GM23338 (cell line): ENCODE measurements around the gene SLC34A3. TPM values are rescaled to one million over a fixed set of nuclear protein-coding genes. Genes with fewer than 3 reads are reported as not detected.
A peak's percentile ranks its signal among the peaks of the same experiment; 100 is the strongest.

Source experiments
- ATAC-seq: fragments of 200-7000 bp; cut with Tn5 transposase; 3 replicates; pipeline ENCODE4 v1.9.1; 2020
- DNase-seq: peaks from one replicate; pipeline ENCODE4 v3.0.0-alpha.2; 2015; ENCODE audit warnings: low spot score
- H2AFZ ChIP-seq: fragments of 200-600 bp; sonication (generic); 2 replicates; pipeline ENCODE4 v1.8.0; 2016; ENCODE audit warnings: antibody characterized with exemption, mild to moderate bottlenecking, moderate library complexity
- H3F3A ChIP-seq: fragments of 200-600 bp; sonication (generic); replicated peaks from 2 replicates; pipeline ENCODE4 v1.8.0; 2017; ENCODE audit warnings: antibody characterized with exemption, mixed run types, low read depth
- H3K27ac ChIP-seq: fragments of 200-600 bp; sonication (generic); 2 replicates; pipeline ENCODE4 v1.6.1; 2016; ENCODE audit warnings: low read depth
- H3K27me3 ChIP-seq: fragments of 200-600 bp; sonication (generic); 2 replicates; pipeline ENCODE4 v1.8.0; 2016; ENCODE audit warnings: mild to moderate bottlenecking, mixed run types, moderate library complexity; ENCODE audit not compliant: insufficient read depth
- H3K36me3 ChIP-seq: fragments of 200-600 bp; sonication (generic); 2 replicates; pipeline ENCODE4 v1.8.0; 2016; ENCODE audit warnings: mild to moderate bottlenecking; ENCODE audit not compliant: insufficient read depth
- H3K4me1 ChIP-seq: fragments of 200-600 bp; sonication (generic); 2 replicates; pipeline ENCODE4 v1.8.0; 2016; ENCODE audit warnings: mild to moderate bottlenecking, moderate library complexity; ENCODE audit not compliant: insufficient read depth
- H3K4me2 ChIP-seq: fragments of 200-600 bp; sonication (generic); 2 replicates; pipeline ENCODE4 v1.7.1; 2017; ENCODE audit warnings: mixed run types
- H3K4me3 ChIP-seq: fragments of 200-600 bp; sonication (generic); 2 replicates; pipeline ENCODE4 v1.6.1; 2016; ENCODE audit warnings: mixed run types
- H3K79me2 ChIP-seq: fragments of 200-600 bp; sonication (generic); replicated peaks from 2 replicates; pipeline ENCODE4 v1.8.0; 2017; ENCODE audit warnings: mild to moderate bottlenecking; ENCODE audit not compliant: insufficient read depth
- H3K9me2 ChIP-seq: fragments of 200-600 bp; sonication (generic); 2 replicates; pipeline ENCODE4 v1.8.0; 2017; ENCODE audit not compliant: insufficient read depth
- H4K20me1 ChIP-seq: fragments of 200-600 bp; sonication (generic); replicated peaks from 2 replicates; pipeline ENCODE4 v1.8.0; 2017; ENCODE audit warnings: mild to moderate bottlenecking; ENCODE audit not compliant: insufficient read depth
- H3K27ac Mint-ChIP-seq: 2 replicates; pipeline ENCODE4 v1.8.0; 2020; ENCODE audit warnings: inconsistent platforms, mild to moderate bottlenecking, moderate library complexity, mixed read lengths
- H3K27me3 Mint-ChIP-seq: 3 replicates; pipeline ENCODE4 v1.8.0; 2022; ENCODE audit warnings: low read depth, mild to moderate bottlenecking, moderate library complexity, mixed read lengths, inconsistent platforms; ENCODE audit not compliant: insufficient read depth, poor library complexity
- H3K36me3 Mint-ChIP-seq: 3 replicates; pipeline ENCODE4 v1.8.0; 2021; ENCODE audit warnings: low read depth, mild to moderate bottlenecking, inconsistent platforms, moderate library complexity, mixed read lengths
- H3K4me1 Mint-ChIP-seq: 3 replicates; pipeline ENCODE4 v1.8.0; 2020; ENCODE audit warnings: mild to moderate bottlenecking, inconsistent platforms, mixed read lengths
- H3K4me3 Mint-ChIP-seq: 3 replicates; pipeline ENCODE4 v1.8.0; 2021; ENCODE audit warnings: moderate library complexity, mild to moderate bottlenecking, inconsistent platforms, mixed read lengths
- H3K9me3 Mint-ChIP-seq: 3 replicates; pipeline ENCODE4 v1.8.0; 2020; ENCODE audit warnings: moderate library complexity, mild to moderate bottlenecking, inconsistent platforms, mixed read lengths
- CREB1 ChIP-seq: fragments of 250-450 bp; sonication (Bioruptor Pico); IDR thresholded peaks from 2 replicates; pipeline ENCODE4 v1.5.0; 2020; ENCODE audit warnings: low read depth, mild to moderate bottlenecking, moderate library complexity
- EZH2 ChIP-seq: fragments of 200-600 bp; sonication (generic); IDR thresholded peaks from one replicate; pipeline ENCODE4 v1.8.0; 2017; ENCODE audit warnings: antibody characterized with exemption, mild to moderate bottlenecking, low read depth; ENCODE audit not compliant: unreplicated experiment
- EZH2phosphoT487 ChIP-seq: fragments of 200-600 bp; sonication (generic); IDR thresholded peaks from one replicate; pipeline ENCODE4 v1.8.1; 2018; ENCODE audit warnings: antibody characterized with exemption; ENCODE audit not compliant: unreplicated experiment
- JUNB ChIP-seq: IDR thresholded peaks from one replicate; pipeline ENCODE4 v1.6.1; 2016; ENCODE audit warnings: antibody characterized with exemption; ENCODE audit not compliant: unreplicated experiment
- NANOG ChIP-seq: IDR thresholded peaks from 2 replicates; pipeline ENCODE4 v1.6.1; 2016; ENCODE audit warnings: antibody characterized with exemption, borderline replicate concordance
- POLR2AphosphoS5 ChIP-seq: IDR thresholded peaks from 2 replicates; pipeline ENCODE4 v1.6.1; 2016; ENCODE audit warnings: antibody characterized with exemption, low read depth
- STAT1 ChIP-seq: IDR thresholded peaks from one replicate; pipeline ENCODE4 v1.6.1; 2016; ENCODE audit warnings: antibody characterized with exemption; ENCODE audit not compliant: unreplicated experiment
- ZNF114 ChIP-seq: fragments of 250-450 bp; sonication (Bioruptor Pico); IDR thresholded peaks from 2 replicates; pipeline ENCODE4 v1.5.0; 2020; ENCODE audit warnings: mild to moderate bottlenecking, moderate library complexity
- ZNF331 ChIP-seq: fragments of 250-450 bp; sonication (Bioruptor Pico); IDR thresholded peaks from 2 replicates; pipeline ENCODE4 v1.5.0; 2020; ENCODE audit warnings: low read depth, mild to moderate bottlenecking, moderate library complexity
- polyA plus RNA-seq: library from polyadenylated mRNA; unstranded; fragments of >200 nt; fragmentation: Nextera tagmentation; extraction: Ambion mirVana; gene quantifications from 2 replicates; pipeline ENCODE4 v1.2.1, GENCODE V29; 2016
- total RNA-seq: library from RNA; depleted of rRNA; stranded (reverse); fragments of >200 nt; shearing (Covaris generic); gene quantifications from 2 replicates; pipeline ENCODE4 v1.2.3, GENCODE V29; 2014
- TF ChIP-seq, protein P1 (sequence below): fragments of 250-450 bp; sonication (Bioruptor Pico); IDR thresholded peaks from 2 replicates; pipeline ENCODE4 v1.5.0; 2020; ENCODE audit warnings: mild to moderate bottlenecking, moderate library complexity
- TF ChIP-seq, protein P2 (sequence below), 2 experiments: fragments of 200-600 bp in 1 of 2; sonication (generic) in 1 of 2; conservative IDR thresholded peaks; 2 replicates each; pipeline versions ENCODE4 v1.5.1 to v1.6.1; 2016 to 2017; ENCODE audit warnings: antibody characterized with exemption in 2 of 2, low read depth in 2 of 2, mild to moderate bottlenecking in 2 of 2, moderate library complexity in 1 of 2
- TF ChIP-seq, protein P3 (sequence below): IDR thresholded peaks from 2 replicates; pipeline ENCODE4 v1.6.1; 2016; ENCODE audit warnings: antibody characterized with exemption
- TF ChIP-seq, protein P4 (sequence below): IDR thresholded peaks from one replicate; pipeline ENCODE4 v1.6.1; 2018; ENCODE audit warnings: antibody characterized with exemption; ENCODE audit not compliant: unreplicated experiment

Gene SLC34A3
- total and polyA plus RNA-seq, 2 experiments from 2014 or later = not detected

DNA sequence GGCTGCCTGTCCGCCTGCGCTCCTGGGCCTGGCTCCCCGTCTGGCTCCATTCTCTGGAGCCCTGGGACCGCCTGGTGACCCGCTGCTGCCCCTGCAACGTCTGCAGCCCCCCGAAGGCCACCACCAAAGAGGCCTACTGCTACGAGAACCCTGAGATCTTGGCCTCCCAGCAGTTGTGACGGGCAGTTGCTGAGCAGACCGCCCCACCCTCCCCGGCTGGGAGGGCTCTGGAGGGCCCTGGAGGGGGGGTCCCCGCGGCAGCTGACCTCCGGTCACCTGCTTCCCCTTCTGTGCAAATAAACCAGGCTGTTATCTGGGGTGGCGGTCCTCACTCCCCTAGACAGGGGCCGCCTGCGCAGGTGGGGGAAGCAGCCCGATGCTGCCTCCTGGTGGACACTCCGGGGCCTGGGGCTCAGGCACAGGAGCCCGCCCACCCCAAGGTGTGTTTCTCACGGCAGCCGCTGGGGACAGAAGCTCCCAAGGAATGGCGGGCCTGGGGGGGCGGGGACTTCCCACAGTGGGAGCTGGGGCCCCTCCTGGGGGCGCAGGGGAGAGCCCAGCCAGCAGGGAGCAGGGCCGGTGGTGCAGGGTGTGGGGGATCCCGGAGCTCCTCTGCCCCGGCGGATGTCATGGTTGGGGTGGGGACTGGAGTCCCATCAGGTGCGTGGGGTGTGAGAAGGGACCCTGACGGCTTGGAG, 5.7 kb downstream of the SLC34A3 start:
- DNase-seq = peak; percentile 94
- Histone ChIP-seq H3K9me2 (no peaks in the 10 kb centered on the region), H3K4me2 (peak overlapping the region; percentile 68), H3K4me3 (peak overlapping the region; percentile 35; the same call in 1 of the 2 replicates), H3K27ac (no peak overlapping the region), H3K4me1 (peaks cover 13% of the 10 kb centered on the region; the same call in 1 of the 2 replicates), H4K20me1 (no peaks in the 10 kb centered on the region; the same call in 1 of the 2 replicates), H3F3A (0 out of 2 replicates have a peak, but pooled peaks cover 3% of the 10 kb centered on the region), H3K79me2 (peaks cover 15% of the 10 kb centered on the region), H2AFZ (no peak overlapping the region), H3K36me3 (no peaks in the 10 kb centered on the region), H3K27me3 (no peaks in the 10 kb centered on the region)
- Mint-ChIP-seq H3K4me1 (peaks cover 18% of the 10 kb centered on the region), H3K27me3 (peaks cover 10% of the 10 kb centered on the region), H3K27ac (no peak overlapping the region), H3K4me3 (no peak overlapping the region), H3K36me3 (peaks cover 7% of the 10 kb centered on the region), H3K9me3 (no peaks in the 10 kb centered on the region)
- ATAC-seq = peak; percentile 57
- TF ChIP-seq EZH2 (no peak), EZH2phosphoT487 (no peak), STAT1 (no peak), POLR2AphosphoS5 (peak; percentile 52), CREB1 (CRISPR knock-in tag) (no peak), ZNF114 (CRISPR knock-in tag) (no peak), ZNF331 (CRISPR knock-in tag) (no peak), NANOG (no peak), JUNB (no peak)
- TF ChIP-seq, protein P1, sequence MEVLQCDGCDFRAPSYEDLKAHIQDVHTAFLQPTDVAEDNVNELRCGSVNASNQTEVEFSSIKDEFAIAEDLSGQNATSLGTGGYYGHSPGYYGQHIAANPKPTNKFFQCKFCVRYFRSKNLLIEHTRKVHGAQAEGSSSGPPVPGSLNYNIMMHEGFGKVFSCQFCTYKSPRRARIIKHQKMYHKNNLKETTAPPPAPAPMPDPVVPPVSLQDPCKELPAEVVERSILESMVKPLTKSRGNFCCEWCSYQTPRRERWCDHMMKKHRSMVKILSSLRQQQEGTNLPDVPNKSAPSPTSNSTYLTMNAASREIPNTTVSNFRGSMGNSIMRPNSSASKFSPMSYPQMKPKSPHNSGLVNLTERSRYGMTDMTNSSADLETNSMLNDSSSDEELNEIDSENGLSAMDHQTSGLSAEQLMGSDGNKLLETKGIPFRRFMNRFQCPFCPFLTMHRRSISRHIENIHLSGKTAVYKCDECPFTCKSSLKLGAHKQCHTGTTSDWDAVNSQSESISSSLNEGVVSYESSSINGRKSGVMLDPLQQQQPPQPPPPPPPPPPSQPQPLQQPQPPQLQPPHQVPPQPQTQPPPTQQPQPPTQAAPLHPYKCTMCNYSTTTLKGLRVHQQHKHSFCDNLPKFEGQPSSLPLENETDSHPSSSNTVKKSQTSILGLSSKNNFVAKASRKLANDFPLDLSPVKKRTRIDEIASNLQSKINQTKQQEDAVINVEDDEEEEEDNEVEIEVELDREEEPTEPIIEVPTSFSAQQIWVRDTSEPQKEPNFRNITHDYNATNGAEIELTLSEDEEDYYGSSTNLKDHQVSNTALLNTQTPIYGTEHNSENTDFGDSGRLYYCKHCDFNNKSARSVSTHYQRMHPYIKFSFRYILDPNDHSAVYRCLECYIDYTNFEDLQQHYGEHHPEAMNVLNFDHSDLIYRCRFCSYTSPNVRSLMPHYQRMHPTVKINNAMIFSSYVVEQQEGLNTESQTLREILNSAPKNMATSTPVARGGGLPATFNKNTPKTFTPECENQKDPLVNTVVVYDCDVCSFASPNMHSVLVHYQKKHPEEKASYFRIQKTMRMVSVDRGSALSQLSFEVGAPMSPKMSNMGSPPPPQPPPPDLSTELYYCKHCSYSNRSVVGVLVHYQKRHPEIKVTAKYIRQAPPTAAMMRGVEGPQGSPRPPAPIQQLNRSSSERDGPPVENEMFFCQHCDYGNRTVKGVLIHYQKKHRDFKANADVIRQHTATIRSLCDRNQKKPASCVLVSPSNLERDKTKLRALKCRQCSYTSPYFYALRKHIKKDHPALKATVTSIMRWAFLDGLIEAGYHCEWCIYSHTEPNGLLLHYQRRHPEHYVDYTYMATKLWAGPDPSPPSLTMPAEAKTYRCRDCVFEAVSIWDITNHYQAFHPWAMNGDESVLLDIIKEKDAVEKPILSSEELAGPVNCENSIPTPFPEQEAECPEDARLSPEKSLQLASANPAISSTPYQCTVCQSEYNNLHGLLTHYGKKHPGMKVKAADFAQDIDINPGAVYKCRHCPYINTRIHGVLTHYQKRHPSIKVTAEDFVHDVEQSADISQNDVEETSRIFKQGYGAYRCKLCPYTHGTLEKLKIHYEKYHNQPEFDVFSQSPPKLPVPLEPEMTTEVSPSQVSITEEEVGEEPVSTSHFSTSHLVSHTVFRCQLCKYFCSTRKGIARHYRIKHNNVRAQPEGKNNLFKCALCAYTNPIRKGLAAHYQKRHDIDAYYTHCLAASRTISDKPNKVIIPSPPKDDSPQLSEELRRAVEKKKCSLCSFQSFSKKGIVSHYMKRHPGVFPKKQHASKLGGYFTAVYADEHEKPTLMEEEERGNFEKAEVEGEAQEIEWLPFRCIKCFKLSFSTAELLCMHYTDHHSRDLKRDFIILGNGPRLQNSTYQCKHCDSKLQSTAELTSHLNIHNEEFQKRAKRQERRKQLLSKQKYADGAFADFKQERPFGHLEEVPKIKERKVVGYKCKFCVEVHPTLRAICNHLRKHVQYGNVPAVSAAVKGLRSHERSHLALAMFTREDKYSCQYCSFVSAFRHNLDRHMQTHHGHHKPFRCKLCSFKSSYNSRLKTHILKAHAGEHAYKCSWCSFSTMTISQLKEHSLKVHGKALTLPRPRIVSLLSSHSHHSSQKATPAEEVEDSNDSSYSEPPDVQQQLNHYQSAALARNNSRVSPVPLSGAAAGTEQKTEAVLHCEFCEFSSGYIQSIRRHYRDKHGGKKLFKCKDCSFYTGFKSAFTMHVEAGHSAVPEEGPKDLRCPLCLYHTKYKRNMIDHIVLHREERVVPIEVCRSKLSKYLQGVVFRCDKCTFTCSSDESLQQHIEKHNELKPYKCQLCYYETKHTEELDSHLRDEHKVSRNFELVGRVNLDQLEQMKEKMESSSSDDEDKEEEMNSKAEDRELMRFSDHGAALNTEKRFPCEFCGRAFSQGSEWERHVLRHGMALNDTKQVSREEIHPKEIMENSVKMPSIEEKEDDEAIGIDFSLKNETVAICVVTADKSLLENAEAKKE (CRISPR knock-in tag) = no peak
- TF ChIP-seq, protein P2, sequence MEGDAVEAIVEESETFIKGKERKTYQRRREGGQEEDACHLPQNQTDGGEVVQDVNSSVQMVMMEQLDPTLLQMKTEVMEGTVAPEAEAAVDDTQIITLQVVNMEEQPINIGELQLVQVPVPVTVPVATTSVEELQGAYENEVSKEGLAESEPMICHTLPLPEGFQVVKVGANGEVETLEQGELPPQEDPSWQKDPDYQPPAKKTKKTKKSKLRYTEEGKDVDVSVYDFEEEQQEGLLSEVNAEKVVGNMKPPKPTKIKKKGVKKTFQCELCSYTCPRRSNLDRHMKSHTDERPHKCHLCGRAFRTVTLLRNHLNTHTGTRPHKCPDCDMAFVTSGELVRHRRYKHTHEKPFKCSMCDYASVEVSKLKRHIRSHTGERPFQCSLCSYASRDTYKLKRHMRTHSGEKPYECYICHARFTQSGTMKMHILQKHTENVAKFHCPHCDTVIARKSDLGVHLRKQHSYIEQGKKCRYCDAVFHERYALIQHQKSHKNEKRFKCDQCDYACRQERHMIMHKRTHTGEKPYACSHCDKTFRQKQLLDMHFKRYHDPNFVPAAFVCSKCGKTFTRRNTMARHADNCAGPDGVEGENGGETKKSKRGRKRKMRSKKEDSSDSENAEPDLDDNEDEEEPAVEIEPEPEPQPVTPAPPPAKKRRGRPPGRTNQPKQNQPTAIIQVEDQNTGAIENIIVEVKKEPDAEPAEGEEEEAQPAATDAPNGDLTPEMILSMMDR (conservative IDR thresholded peaks at IDR 0.05; ENCODE audit: low read depth in 2 of 2) = peak; percentile 91 to 95
- TF ChIP-seq, protein P3, sequence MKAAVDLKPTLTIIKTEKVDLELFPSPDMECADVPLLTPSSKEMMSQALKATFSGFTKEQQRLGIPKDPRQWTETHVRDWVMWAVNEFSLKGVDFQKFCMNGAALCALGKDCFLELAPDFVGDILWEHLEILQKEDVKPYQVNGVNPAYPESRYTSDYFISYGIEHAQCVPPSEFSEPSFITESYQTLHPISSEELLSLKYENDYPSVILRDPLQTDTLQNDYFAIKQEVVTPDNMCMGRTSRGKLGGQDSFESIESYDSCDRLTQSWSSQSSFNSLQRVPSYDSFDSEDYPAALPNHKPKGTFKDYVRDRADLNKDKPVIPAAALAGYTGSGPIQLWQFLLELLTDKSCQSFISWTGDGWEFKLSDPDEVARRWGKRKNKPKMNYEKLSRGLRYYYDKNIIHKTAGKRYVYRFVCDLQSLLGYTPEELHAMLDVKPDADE = no peak
- TF ChIP-seq, protein P4, sequence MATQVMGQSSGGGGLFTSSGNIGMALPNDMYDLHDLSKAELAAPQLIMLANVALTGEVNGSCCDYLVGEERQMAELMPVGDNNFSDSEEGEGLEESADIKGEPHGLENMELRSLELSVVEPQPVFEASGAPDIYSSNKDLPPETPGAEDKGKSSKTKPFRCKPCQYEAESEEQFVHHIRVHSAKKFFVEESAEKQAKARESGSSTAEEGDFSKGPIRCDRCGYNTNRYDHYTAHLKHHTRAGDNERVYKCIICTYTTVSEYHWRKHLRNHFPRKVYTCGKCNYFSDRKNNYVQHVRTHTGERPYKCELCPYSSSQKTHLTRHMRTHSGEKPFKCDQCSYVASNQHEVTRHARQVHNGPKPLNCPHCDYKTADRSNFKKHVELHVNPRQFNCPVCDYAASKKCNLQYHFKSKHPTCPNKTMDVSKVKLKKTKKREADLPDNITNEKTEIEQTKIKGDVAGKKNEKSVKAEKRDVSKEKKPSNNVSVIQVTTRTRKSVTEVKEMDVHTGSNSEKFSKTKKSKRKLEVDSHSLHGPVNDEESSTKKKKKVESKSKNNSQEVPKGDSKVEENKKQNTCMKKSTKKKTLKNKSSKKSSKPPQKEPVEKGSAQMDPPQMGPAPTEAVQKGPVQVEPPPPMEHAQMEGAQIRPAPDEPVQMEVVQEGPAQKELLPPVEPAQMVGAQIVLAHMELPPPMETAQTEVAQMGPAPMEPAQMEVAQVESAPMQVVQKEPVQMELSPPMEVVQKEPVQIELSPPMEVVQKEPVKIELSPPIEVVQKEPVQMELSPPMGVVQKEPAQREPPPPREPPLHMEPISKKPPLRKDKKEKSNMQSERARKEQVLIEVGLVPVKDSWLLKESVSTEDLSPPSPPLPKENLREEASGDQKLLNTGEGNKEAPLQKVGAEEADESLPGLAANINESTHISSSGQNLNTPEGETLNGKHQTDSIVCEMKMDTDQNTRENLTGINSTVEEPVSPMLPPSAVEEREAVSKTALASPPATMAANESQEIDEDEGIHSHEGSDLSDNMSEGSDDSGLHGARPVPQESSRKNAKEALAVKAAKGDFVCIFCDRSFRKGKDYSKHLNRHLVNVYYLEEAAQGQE = no peak
